ENCODE data around the gene KLHL21. TPM values are rescaled to one million over a fixed set of nuclear protein-coding genes. Genes with fewer than 3 reads are reported as not detected.
A peak's percentile ranks its signal among the peaks of the same experiment; 100 is the strongest.

KLHL21 gene
- total RNA-seq, 2 experiments from 2014 or later: 17.9 to 18.1 TPM

GRCh38 chr1:6585081-6585722 lies 17.5 kb downstream of the KLHL21 start:
- ATAC-seq (no peak), DNase-seq (no peak)
- ChIA-PET CTCF (no interaction called here), POLR2A (interaction anchor here (0.7 to 1.1 kb wide), 2 partner anchors 12 to 13 kb away, joined by 3 read pairs; no protein-coding TSS in a partner anchor)
- TF ChIP-seq, protein P1, sequence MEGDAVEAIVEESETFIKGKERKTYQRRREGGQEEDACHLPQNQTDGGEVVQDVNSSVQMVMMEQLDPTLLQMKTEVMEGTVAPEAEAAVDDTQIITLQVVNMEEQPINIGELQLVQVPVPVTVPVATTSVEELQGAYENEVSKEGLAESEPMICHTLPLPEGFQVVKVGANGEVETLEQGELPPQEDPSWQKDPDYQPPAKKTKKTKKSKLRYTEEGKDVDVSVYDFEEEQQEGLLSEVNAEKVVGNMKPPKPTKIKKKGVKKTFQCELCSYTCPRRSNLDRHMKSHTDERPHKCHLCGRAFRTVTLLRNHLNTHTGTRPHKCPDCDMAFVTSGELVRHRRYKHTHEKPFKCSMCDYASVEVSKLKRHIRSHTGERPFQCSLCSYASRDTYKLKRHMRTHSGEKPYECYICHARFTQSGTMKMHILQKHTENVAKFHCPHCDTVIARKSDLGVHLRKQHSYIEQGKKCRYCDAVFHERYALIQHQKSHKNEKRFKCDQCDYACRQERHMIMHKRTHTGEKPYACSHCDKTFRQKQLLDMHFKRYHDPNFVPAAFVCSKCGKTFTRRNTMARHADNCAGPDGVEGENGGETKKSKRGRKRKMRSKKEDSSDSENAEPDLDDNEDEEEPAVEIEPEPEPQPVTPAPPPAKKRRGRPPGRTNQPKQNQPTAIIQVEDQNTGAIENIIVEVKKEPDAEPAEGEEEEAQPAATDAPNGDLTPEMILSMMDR (IDR thresholded peaks at IDR 0.05): no peak
- H3K27me3 Mint-ChIP-seq: no peaks in the 10 kb centered on the region
- peaks cover 7% of the 10 kb centered on the region for H3K36me3 Mint-ChIP-seq (ENCODE audit: low read depth)
- intact Hi-C loops (cut with micrococcal nuclease): no loop called here
- no peaks in the 10 kb centered on the region for H3K9me3 Mint-ChIP-seq
- H3K27ac Mint-ChIP-seq: peak overlapping the region; percentile 1
- peaks cover 30% of the 10 kb centered on the region for H3K4me1 Mint-ChIP-seq (ENCODE audit: low read depth)
- no peak overlapping the region for H3K4me3 Mint-ChIP-seq

DNA sequence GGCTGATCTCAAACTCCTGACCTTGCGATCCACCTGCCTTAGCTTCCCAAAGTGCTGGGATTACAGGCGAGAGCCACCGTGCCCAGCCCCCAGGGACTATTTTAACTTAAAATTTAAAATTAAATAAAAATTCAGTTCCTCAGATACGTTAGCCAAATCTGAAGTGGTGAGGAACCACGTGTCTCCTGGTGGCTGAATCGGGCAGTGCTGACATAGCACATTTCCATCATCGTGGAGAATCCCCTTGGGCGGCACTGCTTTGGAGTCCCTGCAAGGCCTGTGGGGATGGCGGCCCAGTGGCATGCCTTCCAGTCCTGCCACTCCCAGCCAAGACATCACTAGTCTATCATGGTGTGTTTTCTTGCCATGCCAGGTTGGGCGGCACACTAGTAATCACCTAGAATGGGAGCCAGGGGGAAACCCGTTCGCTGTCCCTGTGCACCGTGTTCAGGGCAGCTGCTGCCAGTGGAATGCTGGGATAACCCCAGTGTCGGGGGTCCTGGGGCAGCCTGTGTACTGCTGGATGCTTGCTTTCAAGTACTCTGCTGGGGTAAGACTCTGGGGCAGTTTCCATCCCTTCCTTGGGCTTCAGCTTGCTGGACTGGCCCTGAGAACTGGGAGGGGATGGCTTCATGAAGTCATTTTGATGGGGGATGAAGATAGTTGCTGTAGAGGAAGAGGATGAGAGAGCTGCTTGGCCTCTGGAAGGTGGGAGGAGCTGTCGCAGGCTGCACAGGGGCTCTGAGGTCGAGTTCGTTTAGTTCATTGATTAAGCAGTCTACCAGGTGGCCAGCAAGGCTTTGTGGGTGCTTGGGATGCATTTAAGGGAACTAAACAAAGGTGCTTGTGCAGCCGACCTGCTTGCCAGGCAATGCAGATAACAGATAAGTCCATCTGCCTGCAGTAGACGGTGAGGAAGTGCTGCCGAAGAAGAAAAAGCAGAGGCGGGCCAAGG lies 18.3 kb downstream of the KLHL21 start:
- CTCF ChIA-PET: interaction anchor here (1.2 kb wide), 1 partner anchor 30 kb away, joined by 4 read pairs; the partner anchor contains the start of gene NOL9
- ATAC-seq (no peak), DNase-seq (no peak)
- Mint-ChIP-seq H3K27me3 (no peaks in the 10 kb centered on the region), H3K4me1 (ENCODE audit: low read depth) (peaks cover 35% of the 10 kb centered on the region), H3K27ac (peak overlapping the region; percentile 1), H3K9me3 (no peaks in the 10 kb centered on the region), H3K4me3 (no peak overlapping the region), H3K36me3 (ENCODE audit: low read depth) (peaks cover 7% of the 10 kb centered on the region)
- TF ChIP-seq, protein P1 (IDR thresholded peaks at IDR 0.05): no peak
- intact Hi-C loops (cut with micrococcal nuclease): no loop called here
- POLR2A ChIA-PET: interaction anchor here (1.8 kb wide), 1 partner anchor 9 kb away, joined by 6 read pairs; no protein-coding TSS in a partner anchor

- CTCF ChIA-PET: interaction anchor here (0.8 to 1.3 kb wide), 3 partner anchors 18 to 30 kb away, joined by 3 to 4 read pairs (median 3); partner anchors contain the start of gene NOL9
These were observed 20.3 kb downstream of the KLHL21 start for GRCh38 chr1:6582370-6582769.

DNA sequence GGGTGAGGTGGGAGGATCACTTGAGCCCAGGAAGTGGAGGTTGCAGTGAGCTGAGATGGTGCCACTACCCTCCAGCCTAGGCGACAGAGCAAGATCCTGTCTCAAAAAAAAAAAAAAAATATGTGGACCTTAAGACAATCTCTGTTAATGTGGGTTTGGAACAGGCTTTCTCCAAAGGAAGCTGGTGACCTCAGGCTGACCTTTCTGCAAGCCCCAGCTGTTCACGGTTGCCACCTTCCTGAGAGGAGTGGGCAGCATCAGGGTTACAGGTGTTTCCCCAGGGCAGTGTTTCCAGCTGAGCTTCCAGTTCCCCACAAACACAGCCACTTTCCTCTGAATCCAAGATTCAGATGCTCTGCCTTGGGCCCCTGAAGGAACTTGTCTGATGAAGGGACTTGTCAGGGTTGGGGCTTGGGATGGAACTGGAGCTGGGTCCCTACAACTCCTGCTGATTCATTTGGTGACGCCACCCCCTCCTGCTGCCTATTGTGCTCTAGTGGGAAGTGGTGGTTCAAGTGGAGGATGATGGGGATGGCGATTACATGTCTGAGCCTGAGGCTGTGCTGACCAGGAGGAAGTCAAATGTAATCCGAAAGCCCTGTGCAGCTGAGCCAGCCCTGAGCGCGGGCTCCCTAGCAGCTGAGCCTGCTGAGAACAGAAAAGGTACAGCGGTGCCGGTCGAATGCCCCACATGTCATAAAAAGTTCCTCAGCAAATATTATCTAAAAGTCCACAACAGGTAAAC lies 20.9 kb downstream of the KLHL21 start:
- ChIA-PET POLR2A (interaction anchor here (0.8 to 6.3 kb wide), 2 partner anchors 20 to 92 kb away, joined by 3 to 59 read pairs; partner anchors contain the start of gene KLHL21), CTCF (interaction anchor here (0.9 to 1.1 kb wide), 2 partner anchors 18 to 29 kb away, joined by 3 read pairs; no protein-coding TSS in a partner anchor)
- peaks cover 30% of the 10 kb centered on the region for H3K4me1 Mint-ChIP-seq (ENCODE audit: low read depth)
- H3K36me3 Mint-ChIP-seq (ENCODE audit: low read depth): peaks cover 7% of the 10 kb centered on the region
- peak overlapping the region; percentile 63 for H3K27ac Mint-ChIP-seq
- H3K27me3 Mint-ChIP-seq: no peaks in the 10 kb centered on the region
- H3K9me3 Mint-ChIP-seq: no peaks in the 10 kb centered on the region
- DNase-seq (no peak), ATAC-seq (no peak)
- intact Hi-C loops (cut with micrococcal nuclease): no loop called here
- TF ChIP-seq, protein P1 (IDR thresholded peaks at IDR 0.05): no peak
- H3K4me3 Mint-ChIP-seq: peak overlapping the region; percentile 94

More at GRCh38 chr1:6582370-6582769, 20.3 kb downstream of the KLHL21 start:
- Mint-ChIP-seq H3K36me3 (ENCODE audit: low read depth) (peaks cover 7% of the 10 kb centered on the region), H3K27ac (peak overlapping the region; percentile 69), H3K4me3 (no peak overlapping the region), H3K4me1 (ENCODE audit: low read depth) (peaks cover 31% of the 10 kb centered on the region), H3K27me3 (no peaks in the 10 kb centered on the region), H3K9me3 (no peaks in the 10 kb centered on the region)
- TF ChIP-seq, protein P1 (IDR thresholded peaks at IDR 0.05): no peak
- DNase-seq: no peak
- POLR2A ChIA-PET: interaction anchor here (1.0 to 1.8 kb wide), 2 partner anchors 11 to 519 kb away, joined by 4 to 6 read pairs; no protein-coding TSS in a partner anchor
- intact Hi-C loops (cut with micrococcal nuclease): no loop called here
- no peak for ATAC-seq
